ENCODE data around the gene TBC1D32.
"Not testable (repeated sequence)": the region's sequence is repeated elsewhere in the genome, so short reads cannot be mapped to it uniquely, and the experiment has no call there.

The TBC1D32 gene, protein sequence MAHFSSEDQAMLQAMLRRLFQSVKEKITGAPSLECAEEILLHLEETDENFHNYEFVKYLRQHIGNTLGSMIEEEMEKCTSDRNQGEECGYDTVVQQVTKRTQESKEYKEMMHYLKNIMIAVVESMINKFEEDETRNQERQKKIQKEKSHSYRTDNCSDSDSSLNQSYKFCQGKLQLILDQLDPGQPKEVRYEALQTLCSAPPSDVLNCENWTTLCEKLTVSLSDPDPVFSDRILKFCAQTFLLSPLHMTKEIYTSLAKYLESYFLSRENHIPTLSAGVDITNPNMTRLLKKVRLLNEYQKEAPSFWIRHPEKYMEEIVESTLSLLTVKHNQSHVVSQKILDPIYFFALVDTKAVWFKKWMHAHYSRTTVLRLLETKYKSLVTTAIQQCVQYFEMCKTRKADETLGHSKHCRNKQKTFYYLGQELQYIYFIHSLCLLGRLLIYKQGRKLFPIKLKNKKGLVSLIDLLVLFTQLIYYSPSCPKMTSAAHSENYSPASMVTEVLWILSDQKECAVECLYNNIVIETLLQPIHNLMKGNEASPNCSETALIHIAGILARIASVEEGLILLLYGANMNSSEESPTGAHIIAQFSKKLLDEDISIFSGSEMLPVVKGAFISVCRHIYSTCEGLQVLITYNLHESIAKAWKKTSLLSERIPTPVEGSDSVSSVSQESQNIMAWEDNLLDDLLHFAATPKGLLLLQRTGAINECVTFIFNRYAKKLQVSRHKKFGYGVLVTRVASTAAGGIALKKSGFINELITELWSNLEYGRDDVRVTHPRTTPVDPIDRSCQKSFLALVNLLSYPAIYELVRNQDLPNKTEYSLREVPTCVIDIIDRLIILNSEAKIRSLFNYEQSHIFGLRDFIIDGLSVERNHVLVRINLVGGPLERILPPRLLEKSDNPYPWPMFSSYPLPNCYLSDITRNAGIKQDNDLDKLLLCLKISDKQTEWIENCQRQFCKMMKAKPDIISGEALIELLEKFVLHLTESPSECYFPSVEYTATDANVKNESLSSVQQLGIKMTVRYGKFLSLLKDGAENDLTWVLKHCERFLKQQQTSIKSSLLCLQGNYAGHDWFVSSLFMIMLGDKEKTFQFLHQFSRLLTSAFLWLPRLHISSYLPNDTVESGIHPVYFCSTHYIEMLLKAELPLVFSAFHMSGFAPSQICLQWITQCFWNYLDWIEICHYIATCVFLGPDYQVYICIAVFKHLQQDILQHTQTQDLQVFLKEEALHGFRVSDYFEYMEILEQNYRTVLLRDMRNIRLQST

DNA sequence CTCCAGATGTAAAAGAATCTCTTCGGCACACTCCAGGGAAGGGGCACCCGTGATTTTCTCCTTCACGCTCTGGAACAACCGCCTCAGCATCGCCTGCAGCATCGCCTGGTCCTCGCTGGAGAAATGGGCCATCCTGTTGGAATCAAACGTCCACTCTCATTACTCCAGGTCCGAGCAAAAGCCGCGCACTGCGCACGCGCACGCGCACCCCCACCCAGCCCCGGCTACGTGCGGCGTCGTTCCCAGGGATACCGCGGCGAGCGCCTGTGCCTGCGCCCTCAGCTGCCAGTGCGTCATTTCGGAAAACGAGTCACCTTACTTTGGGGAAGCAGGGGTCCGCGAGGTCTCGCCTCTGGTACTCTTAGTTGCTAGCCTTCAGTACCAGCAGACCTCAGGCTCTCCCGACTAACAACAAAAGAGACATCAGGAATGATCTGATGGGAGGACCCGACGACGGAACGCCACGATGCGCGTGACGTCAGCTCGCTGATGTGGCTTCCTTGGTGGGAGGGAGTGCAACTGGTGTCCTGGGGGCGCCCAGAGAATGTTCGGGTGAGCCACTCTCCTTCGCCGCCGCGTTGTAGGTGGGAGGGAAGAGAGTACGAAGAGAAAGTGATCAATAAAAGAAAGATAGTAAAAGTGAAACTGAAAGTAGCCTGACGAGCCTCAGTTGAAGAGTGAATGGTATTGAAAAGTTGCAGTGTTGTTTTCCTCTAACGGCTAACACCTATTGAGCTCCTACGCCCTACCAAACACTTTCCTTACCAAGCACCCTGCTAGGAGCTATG, at the start of gene TBC1D32:
Gene TBC1D32, minus strand, starts transcription at position 182 of the 788 bp plus-strand sequence. Its CDS starts 50 bp downstream, at position 132.
- peak; percentile 73 for DNase-seq (ENCODE audit: low read depth)

DNA sequence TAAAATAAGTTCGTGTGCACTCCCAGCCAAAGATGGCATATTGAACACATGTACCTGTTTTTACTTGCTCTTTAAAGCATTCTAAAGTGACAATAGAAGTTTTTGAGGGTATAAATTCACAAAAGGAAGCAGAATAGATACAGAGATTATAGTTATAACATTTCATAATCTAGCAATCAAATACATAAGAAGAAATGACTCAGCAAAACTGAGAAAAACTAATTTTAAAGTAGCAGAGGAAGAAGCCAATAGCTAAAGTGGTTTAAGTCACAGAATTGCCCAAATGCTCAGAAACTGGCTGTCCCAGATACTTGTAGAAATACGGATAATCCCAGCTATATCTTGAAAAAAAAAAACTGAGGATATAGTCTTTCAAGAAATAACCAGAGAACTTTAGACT, 49.2 kb upstream of the TBC1D32 start:
- DNase-seq (ENCODE audit: low read depth): no peak

DNA sequence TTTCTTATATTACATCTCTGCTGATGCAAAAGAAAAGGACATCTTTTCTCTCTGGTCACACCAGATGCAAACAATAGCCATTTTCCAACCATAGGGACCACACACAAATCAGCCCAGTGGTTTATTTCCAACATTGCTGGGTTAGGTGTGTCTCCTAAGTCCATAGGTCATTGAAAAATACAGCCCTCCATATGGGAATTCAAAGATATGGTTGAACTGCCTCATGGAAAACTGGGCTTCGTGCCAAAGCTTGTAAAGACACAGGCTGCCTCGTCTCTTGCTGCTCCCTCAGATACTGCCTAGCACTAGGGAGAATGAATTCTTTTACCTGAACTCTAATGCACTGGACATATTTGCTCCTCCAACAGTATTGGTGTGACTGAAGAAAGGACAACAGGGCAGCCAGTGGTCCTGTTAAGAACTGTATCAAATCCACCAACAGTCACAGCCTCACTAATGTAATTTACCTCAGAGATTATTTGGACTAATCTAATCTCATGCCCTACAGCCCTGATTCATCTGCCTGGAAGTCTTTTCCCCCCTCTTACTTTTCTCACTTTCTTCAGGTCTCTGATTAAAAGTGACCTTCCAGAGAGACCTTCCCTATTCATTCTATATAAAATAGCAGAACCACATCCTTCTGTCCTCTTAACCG, 48.3 kb upstream of the TBC1D32 start:
- DNase-seq (ENCODE audit: low read depth): no peak

DNA sequence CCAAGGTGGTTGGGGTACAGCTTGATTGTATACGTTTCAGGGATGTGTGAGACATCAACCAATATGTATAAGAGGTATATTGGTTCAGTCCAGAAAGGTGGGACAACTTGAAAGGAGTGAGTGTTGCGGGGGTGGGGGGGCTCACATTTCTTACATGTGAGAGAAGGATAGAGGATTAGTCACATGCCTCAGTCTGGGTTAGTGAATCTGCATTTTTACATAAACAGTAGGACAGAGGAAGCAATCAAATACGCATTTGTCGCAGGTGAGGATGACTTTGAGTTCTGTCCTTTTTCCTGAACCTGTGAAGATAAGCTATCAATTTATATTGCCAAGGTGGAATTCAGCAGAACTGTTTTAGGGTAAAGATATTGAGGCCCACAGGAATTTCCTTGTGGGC, 42.1 kb upstream of the TBC1D32 start:
- DNase-seq (ENCODE audit: low read depth): no peak

DNA sequence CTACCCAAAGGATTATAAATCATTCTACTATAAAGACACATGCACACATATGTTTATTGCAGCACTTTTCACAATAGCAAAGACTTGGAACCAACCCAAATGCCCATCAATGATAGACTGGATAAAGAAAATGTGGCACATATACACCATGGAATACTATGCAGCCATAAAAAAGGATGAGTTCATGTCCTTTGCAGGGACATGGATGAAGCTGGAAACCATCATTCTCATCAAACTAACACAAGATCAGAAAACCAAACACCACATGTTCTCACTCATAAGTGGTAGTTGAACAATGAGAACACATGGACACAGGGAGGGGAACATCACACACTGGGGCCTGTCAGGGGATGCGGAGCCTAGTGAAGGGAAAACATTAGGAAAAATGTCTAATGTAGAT, 39.9 kb upstream of the TBC1D32 start:
- DNase-seq (ENCODE audit: low read depth): not testable (repeated sequence)

DNA sequence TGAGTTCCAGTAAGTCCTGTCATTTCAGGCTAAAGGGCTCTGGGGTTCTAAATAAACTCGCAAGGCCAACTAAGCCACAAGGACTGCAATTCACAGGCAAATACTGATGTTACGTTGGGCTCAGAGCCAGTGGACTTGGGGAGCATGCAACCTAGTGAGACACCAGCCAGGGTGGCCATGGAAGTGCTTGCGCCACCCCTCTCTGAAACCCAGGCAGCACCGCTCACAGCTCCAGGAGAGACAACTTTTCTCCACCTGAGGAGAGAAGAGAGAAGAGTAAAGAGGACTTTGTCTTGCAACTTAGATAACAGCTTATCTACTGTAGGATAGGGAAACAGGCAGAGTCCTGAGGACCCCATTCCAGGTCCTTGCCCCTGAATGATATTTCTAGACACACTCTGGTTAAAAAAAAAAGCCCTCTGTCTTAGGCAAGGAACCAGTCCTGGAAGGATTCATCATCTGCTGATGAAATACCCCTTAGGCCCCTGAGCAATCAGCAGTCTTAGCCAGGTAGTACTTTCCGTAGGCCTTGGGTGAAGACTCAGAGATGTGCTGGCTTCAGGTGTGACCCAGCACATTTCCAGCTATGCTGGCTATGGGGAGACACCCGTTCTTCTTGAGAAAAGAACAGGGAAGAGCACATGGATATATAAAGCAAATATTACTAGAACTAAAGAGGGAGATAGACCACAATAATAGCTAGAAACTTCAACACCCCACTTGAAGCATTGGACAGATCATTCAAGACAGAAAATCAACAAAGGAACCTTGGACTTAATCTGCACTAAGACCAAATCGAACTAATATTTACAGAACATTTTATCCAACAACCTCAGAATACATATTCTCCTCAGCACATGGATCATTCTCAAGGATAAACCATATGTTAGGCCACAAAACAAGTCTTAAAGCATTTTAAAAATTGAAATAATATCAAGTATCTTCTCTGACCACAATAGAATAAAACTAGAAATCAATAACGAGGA, 31.5 kb upstream of the TBC1D32 start:
- DNase-seq (ENCODE audit: low read depth): no peak

DNA sequence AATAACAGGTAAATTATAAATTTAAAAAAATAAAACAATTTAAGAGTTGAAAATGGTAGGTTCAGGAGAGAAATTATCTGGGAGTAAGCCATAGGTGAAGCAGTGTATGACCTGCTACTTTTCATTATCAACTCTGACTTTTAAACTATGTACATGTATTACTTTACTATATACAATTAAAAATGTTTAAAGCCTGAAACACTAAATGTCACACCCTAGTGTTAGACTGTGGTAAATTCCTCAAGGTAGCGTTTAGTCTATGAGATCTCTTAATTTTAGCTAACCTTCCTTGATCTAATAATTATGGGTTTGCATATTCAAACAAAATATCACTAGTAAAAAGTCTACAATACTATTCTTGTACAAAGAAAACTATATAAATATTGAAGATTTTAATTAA, 22.3 kb upstream of the TBC1D32 start:
- no peak for DNase-seq (ENCODE audit: low read depth)

DNA sequence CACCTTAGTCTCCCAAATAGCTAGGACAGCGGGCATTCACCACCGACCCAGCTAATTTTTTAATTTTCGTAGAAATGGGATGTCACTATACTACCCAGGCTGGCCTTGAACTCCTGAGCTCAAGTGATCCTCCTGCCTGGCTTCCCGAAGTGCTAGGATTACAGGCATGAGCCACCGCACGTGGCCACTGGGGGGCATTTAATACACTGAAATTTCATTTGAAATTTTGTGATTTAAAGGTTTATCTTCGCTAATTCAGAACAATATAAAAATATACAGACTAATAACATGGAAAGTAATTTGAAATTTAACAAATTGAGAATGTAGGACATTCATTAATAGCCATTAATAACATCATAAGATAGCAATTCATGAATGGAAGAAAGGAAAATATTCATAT, 20.5 kb upstream of the TBC1D32 start:
- no peak for DNase-seq (ENCODE audit: low read depth)

DNA sequence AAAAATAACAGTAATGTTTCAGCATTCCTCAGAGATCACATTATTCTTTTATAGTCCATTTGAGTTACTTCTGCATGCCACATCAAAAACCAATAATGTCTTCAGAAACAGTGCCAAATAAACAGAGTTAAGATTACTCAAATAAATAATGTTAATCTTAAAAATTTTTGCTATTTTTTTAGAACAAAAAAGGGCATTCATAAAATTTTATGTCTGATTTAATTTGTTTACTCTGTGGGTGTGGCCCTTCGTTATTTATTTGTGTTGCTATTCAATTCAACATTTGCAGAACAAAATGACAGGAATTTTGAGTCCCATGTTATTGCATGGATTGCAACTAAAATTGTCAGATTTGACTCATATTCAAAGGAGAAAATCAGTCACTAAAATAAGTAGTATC, 18.7 kb upstream of the TBC1D32 start:
- no peak for DNase-seq (ENCODE audit: low read depth)

DNA sequence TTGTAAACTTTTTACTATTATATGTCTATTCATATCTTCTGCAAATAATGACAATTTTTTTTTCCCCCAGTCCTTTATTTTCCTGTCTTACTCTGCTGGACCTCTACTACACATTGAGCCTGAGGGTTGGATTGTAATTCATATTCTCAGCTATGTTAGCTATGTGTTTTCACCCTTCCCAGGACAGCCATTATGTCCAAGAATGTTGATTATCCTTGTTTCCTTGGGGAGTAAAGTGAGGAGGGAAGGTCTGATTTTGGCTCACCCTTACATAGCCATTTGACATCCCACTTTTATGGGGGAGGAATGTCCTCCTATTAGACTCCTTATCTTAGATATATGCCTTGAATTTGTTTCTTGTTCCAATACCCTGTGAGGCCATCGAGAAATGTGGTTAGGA, 17.6 kb upstream of the TBC1D32 start:
- no peak for DNase-seq (ENCODE audit: low read depth)

DNA sequence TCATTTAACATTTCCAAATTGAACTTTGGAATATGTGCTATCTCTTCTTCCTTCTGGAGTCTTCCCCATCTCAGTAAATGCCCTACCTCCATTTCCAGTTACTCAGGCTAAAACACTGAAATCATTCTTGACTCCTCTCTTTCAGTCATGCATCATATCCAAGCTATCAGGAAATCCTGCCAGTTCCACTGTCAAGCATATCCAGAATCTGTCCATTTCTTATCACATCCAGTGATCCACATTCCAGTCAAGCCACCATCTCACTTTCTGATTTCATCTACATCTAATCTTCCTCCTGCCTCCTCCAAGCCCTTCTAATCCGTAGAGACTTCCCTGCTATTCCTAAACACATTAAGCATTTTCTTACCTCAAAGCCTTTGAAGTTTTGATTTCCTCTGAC, 15.3 kb upstream of the TBC1D32 start:
- DNase-seq (ENCODE audit: low read depth): no peak

DNA sequence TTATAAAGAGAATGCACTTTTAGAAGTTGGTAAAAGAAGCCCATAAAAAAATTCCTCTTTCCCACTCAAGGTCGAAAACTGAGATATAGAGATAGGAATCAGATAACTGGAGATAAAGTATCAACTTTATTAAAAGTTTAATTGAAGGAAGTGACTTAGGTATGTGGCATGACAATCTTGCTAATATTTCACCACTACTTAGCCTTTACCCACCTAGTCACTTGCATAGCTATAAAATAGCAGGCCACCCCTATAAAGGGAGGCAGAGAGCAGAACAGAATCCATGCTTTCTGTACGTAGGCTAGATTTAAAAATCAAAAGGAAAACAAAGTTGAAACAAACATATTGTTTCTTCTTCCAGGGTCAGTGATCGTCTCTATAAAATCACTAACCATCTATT, 13.2 kb upstream of the TBC1D32 start:
- no peak for DNase-seq (ENCODE audit: low read depth)

DNA sequence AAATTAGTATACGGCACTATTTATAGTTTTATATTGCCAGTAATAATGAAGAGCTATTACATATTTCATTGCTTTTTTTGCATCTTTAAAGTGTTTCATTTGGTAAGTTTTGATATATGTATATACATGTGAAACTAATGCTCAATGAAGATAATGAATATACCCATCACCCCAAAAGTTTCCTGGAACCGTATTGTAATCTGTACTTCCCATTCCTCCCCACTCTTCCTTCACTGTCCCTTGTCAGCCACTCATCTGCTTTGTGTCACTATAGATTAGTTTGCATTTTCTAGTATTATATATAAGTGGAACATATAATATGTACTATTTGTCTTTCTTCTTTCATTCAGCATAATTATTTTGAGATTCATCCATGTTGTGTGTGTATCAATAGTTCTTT, 10.3 kb upstream of the TBC1D32 start:
- no peak for DNase-seq (ENCODE audit: low read depth)

DNA sequence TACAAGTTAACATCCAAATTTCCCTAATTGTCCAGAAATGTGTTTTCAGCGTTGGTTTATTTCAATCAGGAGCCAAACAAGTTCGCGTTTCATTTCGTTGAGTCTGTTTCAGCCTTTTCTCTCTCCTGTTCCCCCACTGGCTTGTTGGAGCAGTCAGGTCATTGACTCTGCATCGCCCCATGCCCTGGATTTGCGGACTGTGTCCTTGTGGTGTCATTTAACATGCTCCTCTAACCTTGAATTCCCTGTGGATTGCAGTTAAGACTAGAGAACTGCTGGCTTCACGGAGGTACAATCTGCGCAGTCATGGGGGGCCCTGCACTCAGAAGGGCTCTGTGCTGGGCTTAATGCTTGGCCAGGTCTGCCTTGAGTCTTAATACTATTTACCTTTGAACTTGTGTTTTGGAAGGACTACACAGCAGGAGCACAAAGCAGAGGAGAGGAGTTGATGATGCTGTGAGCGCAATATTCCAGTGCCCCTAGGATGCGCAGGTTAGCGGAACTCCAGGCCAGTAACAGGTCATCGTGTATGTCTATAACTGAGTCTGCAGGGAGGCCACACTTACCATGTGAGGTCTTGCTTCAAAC, 5.5 kb upstream of the TBC1D32 start:
- no peak for DNase-seq (ENCODE audit: low read depth)

DNA sequence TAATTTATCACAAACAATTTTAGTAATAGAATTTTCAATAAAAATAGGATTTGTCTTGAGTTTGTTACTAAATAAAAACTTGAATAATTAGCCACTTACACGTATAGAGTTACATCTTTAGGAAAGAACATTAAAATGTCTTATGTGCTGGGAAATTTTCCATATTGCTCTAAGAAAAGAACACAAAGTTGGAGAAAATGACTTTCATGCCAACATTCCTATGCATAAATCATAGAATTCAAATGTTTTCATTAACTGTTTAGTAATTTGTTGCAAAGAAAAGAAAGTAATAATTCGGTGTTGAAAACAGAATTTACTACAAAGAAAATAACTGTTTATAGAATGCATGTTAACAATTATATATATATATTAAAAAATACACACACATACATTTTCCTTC, 4.7 kb upstream of the TBC1D32 start:
- no peak for DNase-seq (ENCODE audit: low read depth)

DNA sequence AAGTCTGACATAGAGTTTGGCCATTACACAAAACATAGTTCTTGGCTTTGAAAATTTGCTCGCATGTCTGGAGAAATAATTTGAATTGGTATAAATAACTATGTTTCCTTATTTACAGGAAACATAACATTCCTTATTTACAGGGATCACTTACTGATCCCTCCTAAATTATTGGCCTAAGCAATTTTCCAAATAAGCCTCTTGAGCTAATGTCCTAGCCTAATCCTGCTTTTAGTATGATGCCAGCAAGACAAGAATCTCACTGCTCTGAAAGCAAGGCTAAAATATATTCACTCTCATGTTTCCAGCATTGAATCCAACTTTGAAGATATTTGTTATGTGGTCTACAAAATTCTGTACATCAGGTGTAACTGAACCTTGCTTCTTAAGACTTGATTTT, 4.1 kb upstream of the TBC1D32 start:
- DNase-seq (ENCODE audit: low read depth): no peak

DNA sequence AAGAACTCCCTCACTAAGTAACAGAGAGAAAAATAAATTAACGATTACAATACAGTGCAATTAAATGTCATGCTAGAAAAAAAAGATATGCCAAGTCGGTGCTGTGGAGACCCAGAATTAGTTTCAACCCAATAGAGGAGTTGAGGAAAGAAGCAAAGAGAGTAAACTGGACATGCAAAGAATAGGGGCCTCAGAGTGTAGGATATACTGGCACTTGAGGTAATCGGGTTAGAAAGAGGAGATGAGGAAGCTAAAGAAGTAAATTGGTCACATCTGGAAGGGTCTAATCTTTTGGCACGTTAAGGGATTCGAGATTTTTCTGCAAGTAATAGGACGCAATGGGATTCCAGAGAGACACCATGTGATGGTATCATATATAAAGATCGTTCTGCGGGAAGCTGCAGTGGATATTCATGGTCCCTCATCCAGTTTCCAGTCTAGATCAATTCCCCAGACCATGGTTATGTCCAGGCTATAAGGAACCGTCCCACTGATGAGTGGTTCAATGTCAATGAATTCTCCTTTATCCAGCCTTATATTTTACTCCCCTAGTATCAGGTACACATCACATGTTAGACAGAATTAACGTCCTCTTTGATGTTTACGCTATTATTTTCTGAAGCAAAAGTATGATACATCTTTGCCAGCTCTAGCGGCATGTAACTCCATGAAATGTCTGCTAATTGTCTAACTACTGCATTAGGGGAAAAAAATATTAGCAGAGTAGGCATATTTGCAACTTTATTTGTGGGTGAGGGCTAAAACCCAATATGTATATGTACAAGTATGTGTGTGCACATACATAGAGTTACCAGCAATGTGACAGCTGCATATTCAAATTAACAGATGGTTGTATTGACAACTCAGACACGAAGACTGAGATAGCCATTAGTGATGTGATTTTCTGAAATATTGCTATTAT, 1.1 kb upstream of the TBC1D32 start:
- no peak for DNase-seq (ENCODE audit: low read depth)

DNA sequence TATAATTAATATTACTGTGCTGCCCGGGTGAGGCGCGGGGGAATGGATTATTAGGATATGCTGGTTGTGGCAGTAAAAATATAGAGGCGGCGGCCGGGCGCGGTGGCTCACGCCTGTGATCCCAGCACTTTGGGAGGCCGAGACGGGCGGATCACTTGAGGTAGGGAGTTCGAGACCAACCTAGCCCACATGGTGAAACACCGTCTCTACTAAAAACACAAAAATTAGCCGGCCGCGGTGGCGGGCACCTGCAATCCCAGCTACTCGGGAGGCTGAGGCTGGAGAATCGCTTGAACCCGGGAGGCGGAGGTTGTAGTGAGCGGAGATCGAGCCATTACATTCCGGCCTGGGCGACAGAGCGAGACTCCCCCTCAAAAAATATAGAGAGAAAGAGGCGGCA, 586 bp downstream of the TBC1D32 start:
- not testable (repeated sequence) for DNase-seq (ENCODE audit: low read depth)
